Measurements from ENCODE around the gene CEP41.

Gene CEP41

GRCh38 chr7:130367088-130367755 lies 73.6 kb downstream of the CEP41 start:
- no peak for DNase-seq

GRCh38 chr7:130366564-130366963 lies 74.3 kb downstream of the CEP41 start:
- DNase-seq, result no peak

- DNase-seq, result no peak
These were observed 75.0 kb downstream of the CEP41 start for GRCh38 chr7:130365511-130366441.

- DNase-seq, result no peak
These were observed 75.7 kb downstream of the CEP41 start for GRCh38 chr7:130365088-130365487.

GRCh38 chr7:130364451-130364850 lies 76.4 kb downstream of the CEP41 start:
- no peak for DNase-seq

GRCh38 chr7:130363026-130363847 lies 77.6 kb downstream of the CEP41 start:
- DNase-seq, result no peak

GRCh38 chr7:130362251-130362816 lies 78.5 kb downstream of the CEP41 start:
- DNase-seq, result no peak

GRCh38 chr7:130361681-130362080 lies 79.1 kb downstream of the CEP41 start:
- DNase-seq, result no peak

GRCh38 chr7:130360518-130360917 lies 80.3 kb downstream of the CEP41 start:
- DNase-seq, result no peak

- no peak for DNase-seq
These were observed 81.4 kb downstream of the CEP41 start for GRCh38 chr7:130359276-130359857.

GRCh38 chr7:130358471-130358870 lies 82.3 kb downstream of the CEP41 start:
- no peak for DNase-seq

GRCh38 chr7:130356876-130357611 lies 83.8 kb downstream of the CEP41 start:
- no peak for DNase-seq

GRCh38 chr7:130356121-130356875 lies 84.5 kb downstream of the CEP41 start:
- no peak for DNase-seq

- no peak for DNase-seq
These were observed 87.6 kb downstream of the CEP41 start for GRCh38 chr7:130353196-130353595.

GRCh38 chr7:130352194-130353074 lies 88.4 kb downstream of the CEP41 start:
- no peak for DNase-seq

GRCh38 chr7:130351791-130352090 lies 89.1 kb downstream of the CEP41 start:
- no peak for DNase-seq

- DNase-seq, result no peak
These were observed 89.6 kb downstream of the CEP41 start for GRCh38 chr7:130350945-130351790.

GRCh38 chr7:130349911-130350782 lies 90.7 kb downstream of the CEP41 start:
- DNase-seq, result no peak

All from midbrain (tissue), 1 donor.